Uterus (tissue), 2 donors: ENCODE data around the gene ZNF341.

Source experiments
- POLR2A ChIP-seq, 2 donors: fragments of 450-650 bp; IDR thresholded peaks; one replicate each; pipeline ENCODE4 v1.6.1; 2016; ENCODE audit warnings: antibody characterized with exemption in 2 of 2, mild to moderate bottlenecking in 1 of 2, moderate library complexity in 1 of 2
- TF ChIP-seq, protein P1 (sequence below), 4 experiments: fragments of 200-600 bp in 2 of 4; fragments of 450-650 bp in 2 of 4; sonication (generic) in 2 of 4; IDR thresholded peaks; one replicate each; pipeline ENCODE4 v1.5.1; 2016 to 2019; ENCODE audit warnings: antibody characterized with exemption in 4 of 4, mild to moderate bottlenecking in 2 of 4, moderate library complexity in 1 of 4

DNA sequence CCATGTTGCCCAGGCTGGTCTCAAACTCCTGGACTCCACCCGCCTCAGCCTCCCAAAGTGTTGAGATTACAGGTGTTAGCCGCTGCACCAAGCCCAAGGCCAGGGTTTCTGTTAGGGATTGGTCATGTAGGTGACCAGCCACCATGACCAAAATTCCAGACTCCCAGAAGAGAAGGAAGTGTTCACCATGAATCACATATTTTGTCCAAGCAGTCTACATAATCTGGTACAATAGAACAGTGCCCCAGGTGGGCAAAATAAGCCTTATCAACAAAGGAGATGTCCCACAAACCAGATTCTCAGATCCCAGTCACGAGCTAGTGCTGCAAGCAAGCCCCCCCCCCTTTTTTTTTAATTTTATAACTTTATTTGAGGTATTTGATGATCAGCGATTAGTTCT is 20.0 kb downstream of the ZNF341 start:
- TF ChIP-seq, protein P1, sequence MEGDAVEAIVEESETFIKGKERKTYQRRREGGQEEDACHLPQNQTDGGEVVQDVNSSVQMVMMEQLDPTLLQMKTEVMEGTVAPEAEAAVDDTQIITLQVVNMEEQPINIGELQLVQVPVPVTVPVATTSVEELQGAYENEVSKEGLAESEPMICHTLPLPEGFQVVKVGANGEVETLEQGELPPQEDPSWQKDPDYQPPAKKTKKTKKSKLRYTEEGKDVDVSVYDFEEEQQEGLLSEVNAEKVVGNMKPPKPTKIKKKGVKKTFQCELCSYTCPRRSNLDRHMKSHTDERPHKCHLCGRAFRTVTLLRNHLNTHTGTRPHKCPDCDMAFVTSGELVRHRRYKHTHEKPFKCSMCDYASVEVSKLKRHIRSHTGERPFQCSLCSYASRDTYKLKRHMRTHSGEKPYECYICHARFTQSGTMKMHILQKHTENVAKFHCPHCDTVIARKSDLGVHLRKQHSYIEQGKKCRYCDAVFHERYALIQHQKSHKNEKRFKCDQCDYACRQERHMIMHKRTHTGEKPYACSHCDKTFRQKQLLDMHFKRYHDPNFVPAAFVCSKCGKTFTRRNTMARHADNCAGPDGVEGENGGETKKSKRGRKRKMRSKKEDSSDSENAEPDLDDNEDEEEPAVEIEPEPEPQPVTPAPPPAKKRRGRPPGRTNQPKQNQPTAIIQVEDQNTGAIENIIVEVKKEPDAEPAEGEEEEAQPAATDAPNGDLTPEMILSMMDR (IDR thresholded peaks at IDR 0.05) = no peak
- TF ChIP-seq POLR2A (IDR thresholded peaks at IDR 0.05) = no peak
